HUES48 (cell line): ENCODE measurements around the gene NEURL3.

Experiments used
- H3K27ac ChIP-seq: one replicate; pipeline ENCODE4 v1.7.0; 2013; ENCODE audit warnings: low read depth, low read length, inconsistent platforms
- H3K27me3 ChIP-seq: 2 replicates; pipeline ENCODE4 v1.6.1; 2013; ENCODE audit warnings: mild to moderate bottlenecking, low read length; ENCODE audit not compliant: control insufficient read depth, insufficient read depth
- H3K36me3 ChIP-seq: 2 replicates; pipeline ENCODE4 v1.6.1; 2013; ENCODE audit warnings: low read length; ENCODE audit not compliant: control insufficient read depth, insufficient read depth
- H3K4me1 ChIP-seq: 2 replicates; pipeline ENCODE4 v1.6.1; 2013; ENCODE audit warnings: mild to moderate bottlenecking, low read length; ENCODE audit not compliant: control insufficient read depth, insufficient read depth
- H3K4me3 ChIP-seq: 2 replicates; pipeline ENCODE4 v1.5.1; 2013; ENCODE audit warnings: mild to moderate bottlenecking, low read depth, low read length
- H3K9ac ChIP-seq: 2 replicates; pipeline ENCODE4 v1.6.1; 2013; ENCODE audit warnings: mild to moderate bottlenecking, low read depth, low read length, moderate library complexity
- H3K9me3 ChIP-seq: 2 replicates; pipeline ENCODE4 v1.6.1; 2013; ENCODE audit warnings: low read length; ENCODE audit not compliant: control insufficient read depth, insufficient read depth

Gene NEURL3

DNA sequence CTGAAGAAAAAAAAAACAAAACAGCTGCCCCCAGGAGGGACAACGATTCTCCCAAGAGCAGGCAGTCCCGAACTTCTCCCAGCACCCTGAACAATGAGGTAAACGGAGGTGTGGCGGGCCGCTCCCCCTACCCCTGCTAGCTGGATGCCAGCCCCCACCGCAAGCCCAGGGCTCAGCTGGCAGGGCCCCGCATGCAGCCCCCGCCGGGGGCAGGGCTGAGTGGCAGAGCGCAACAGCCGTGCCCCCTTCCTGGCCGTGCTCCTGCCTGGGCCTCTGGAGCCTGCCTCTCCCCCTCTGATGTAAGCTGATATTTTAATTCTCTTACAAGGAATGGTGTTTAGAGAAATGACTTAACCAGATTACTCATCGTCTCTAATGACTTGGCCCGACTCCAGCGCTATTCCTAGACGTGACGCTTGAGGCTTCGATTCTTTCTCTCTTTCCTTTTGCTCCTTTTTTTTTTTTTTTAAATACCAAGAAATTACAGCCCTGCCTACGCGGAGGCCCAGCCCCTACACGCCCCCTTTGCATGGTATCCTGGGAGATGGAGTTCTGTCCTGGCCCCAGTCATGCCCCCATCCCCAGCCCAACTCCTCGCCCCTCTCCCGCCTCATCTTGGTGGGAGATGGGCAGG is 26.8 kb upstream of the NEURL3 start:
- Histone ChIP-seq H3K4me1 (peaks cover 13% of the 10 kb centered on the region), H3K27me3 (peaks cover 28% of the 10 kb centered on the region), H3K9me3 (no peaks in the 10 kb centered on the region), H3K9ac (no peak overlapping the region), H3K36me3 (no peaks in the 10 kb centered on the region), H3K4me3 (peak overlapping the region; percentile 57), H3K27ac (peak overlapping the region; percentile 67)

DNA sequence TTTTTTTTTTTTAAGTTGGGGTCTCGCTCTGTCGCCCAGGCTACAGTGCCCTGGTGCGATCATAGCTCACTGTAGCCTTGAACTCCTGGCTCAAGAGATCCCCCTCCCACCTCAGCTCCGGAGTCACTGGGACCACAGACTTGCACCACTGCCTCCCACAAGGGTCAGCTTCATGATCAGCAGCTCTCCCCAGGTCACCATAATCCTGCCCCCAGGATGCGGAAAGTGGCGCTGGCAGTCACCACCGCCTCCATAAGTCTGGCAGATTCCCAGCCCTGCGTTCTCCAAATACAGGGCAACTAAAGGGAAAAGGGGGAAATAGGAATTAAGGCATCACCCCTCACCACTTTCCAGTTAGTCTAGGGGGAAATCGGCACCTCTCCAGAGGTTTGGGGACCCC is 26.2 kb upstream of the NEURL3 start:
- peak overlapping the region; percentile 57 for H3K4me3 ChIP-seq
- no peak overlapping the region for H3K27ac ChIP-seq
- H3K27me3 ChIP-seq = peaks cover 33% of the 10 kb centered on the region

DNA sequence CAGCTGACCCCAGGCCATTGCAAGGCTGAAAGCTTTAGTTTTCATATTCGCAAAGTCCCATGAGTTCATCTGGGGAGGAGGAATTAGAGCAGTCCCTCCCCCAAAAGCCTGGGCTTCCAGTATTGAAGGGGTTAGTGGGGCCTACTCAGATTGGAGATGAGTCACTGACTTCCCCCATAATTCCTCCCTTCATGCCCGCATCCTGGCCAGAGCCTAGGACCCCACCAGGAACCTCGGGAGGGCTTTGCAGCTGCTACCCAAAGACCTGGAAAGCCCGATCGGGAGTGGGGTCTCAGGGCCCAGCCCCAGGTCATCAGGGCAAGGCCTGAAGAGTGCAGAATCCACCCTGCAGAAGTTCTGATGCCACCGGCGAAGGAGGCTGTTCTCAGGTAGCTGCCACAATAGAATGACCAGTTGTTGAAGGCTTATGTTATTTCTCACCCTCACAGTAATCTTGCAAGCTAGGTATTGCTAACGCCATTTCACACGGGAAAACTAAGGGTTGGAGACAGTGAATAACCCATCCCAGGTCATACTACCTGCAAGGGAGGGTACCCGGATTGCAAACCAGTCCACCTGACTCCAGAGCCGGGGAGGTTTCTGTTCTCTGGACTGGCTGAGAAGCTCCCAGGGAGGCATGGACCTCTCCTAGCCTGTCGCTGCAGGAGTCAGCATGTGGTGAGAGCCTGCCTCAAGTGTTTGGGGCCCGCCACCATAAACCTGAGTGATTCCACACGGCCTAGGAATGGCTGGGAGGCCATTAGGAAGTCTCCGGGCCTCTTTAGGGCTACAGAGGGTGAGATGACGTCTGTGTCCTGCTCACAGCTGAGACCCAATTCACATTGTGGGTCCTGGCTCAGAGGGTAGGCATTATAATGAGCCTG is 25.6 kb upstream of the NEURL3 start:
- H3K27ac ChIP-seq = no peak overlapping the region
- H3K36me3 ChIP-seq = no peaks in the 10 kb centered on the region
- no peak overlapping the region for H3K9ac ChIP-seq
- peaks cover 39% of the 10 kb centered on the region for H3K27me3 ChIP-seq
- no peaks in the 10 kb centered on the region for H3K9me3 ChIP-seq
- no peak overlapping the region for H3K4me3 ChIP-seq
- H3K4me1 ChIP-seq = peaks cover 13% of the 10 kb centered on the region

More for the DNA sequence above, 26.2 kb upstream of the NEURL3 start:
- Histone ChIP-seq H3K4me1 (peaks cover 13% of the 10 kb centered on the region), H3K36me3 (no peaks in the 10 kb centered on the region), H3K9ac (no peak overlapping the region), H3K9me3 (no peaks in the 10 kb centered on the region)

DNA sequence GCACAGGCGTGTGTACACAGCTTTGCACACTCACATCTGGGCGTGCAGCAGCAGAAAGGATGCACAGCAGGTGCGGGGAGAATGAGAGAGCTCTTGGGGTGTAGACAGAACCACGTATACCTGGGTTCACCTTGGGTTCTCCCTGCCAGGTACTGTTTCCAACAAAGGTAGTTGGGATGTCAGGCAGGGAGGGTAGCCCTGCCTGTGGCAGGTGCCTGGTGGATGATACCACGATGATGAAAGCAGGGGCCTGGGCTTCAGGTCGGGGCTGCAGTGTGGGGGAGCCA is 24.9 kb upstream of the NEURL3 start:
- Histone ChIP-seq H3K4me1 (peaks cover 13% of the 10 kb centered on the region), H3K9ac (no peak overlapping the region)

DNA sequence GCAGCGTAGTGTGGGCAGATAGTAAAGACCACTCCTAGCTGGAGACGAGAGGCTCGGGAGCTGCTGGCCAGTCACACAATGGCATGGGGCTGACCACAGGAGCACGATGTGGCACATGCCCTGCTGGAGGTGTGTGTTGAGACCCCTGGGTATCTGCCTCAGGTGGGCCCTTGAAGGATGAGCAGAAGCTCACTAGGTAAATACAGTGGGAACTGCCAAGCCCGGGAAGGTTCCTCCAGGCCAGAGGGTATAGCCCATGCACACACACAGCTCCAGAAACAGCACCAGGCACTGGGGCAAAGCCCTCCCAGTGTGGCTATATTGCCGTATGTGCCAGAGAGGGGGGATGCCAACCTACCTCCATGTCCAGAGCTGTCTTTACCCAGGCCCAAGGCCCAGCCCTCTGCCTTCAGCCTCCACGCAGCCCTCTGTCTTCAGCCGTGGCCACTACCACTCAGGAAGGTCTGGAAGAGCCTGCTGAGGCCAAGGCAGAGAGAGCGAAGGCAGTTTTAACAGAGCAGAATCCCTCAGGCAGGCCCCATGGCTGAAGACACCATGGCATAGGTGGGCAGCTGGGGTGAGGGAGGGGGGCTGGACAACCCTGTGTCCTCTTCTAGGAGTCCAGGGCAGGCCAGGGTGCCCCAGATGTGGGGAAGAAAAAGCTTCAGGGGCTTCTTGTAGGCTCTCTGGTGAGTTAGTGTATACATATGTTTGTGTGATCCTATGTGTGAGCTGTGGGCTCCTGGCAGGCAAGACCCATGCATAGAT is 24.4 kb upstream of the NEURL3 start:
- Histone ChIP-seq H3K9me3 (no peaks in the 10 kb centered on the region), H3K9ac (no peak overlapping the region), H3K4me1 (peaks cover 13% of the 10 kb centered on the region), H3K27me3 (peaks cover 40% of the 10 kb centered on the region), H3K4me3 (no peak overlapping the region), H3K36me3 (no peaks in the 10 kb centered on the region), H3K27ac (no peak overlapping the region)

More for the DNA sequence above, 24.9 kb upstream of the NEURL3 start:
- Histone ChIP-seq H3K9me3 (no peaks in the 10 kb centered on the region), H3K4me3 (no peak overlapping the region), H3K27me3 (peaks cover 40% of the 10 kb centered on the region), H3K36me3 (no peaks in the 10 kb centered on the region), H3K27ac (no peak overlapping the region)

DNA sequence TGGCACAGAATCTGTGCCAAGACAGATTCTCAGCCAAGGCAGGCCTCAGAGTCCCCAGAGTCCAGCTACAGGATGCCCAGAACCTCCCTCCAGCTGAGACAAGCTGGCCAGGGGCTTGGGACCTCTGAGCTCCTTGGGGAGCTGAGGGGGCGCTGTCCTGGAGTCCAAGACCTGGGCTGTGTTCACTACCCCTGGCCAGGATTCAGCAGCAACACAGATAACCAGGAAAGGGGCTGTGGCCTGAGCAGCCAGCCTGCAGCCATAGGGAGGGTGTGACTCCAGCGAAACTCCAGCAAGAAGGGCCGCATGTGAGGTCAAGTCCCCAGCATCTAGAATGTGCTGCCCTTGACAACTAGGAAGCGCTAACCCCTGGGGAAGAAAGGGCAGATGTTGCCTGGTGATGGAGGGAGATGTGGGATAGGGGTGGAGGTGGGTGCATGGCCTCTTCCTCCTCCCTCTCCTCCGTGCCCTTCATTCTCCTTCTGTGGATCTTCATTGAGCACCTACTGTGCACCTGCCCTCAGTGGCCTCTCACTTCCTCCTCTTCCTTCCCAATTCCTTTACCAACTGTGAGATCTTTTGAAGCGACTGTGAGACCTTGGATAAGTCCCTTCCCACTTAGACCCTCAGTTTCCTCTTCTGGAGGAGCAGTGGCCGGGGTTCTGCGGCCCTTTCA is 23.7 kb upstream of the NEURL3 start:
- Histone ChIP-seq H3K9ac (no peak overlapping the region), H3K36me3 (no peaks in the 10 kb centered on the region), H3K4me1 (peaks cover 13% of the 10 kb centered on the region), H3K27me3 (peaks cover 40% of the 10 kb centered on the region), H3K9me3 (no peaks in the 10 kb centered on the region), H3K4me3 (no peak overlapping the region), H3K27ac (no peak overlapping the region)

GRCh38 chr2:96528006-96528699 is 23.0 kb upstream of the NEURL3 start:
- Histone ChIP-seq H3K4me1 (peaks cover 9% of the 10 kb centered on the region), H3K36me3 (no peaks in the 10 kb centered on the region), H3K9me3 (no peaks in the 10 kb centered on the region), H3K27ac (no peak overlapping the region), H3K27me3 (peaks cover 40% of the 10 kb centered on the region), H3K9ac (no peak overlapping the region), H3K4me3 (peak overlapping the region; percentile 48)

- Histone ChIP-seq H3K9me3 (no peaks in the 10 kb centered on the region), H3K4me1 (peaks cover 2% of the 10 kb centered on the region), H3K4me3 (peak overlapping the region; percentile 54), H3K27ac (no peak overlapping the region), H3K9ac (no peak overlapping the region), H3K27me3 (peaks cover 40% of the 10 kb centered on the region), H3K36me3 (no peaks in the 10 kb centered on the region)
These were observed 22.3 kb upstream of the NEURL3 start for GRCh38 chr2:96527286-96528005.

GRCh38 chr2:96526615-96527285 is 21.6 kb upstream of the NEURL3 start:
- no peaks in the 10 kb centered on the region; the same call in 1 of the 2 replicates for H3K4me1 ChIP-seq
- H3K36me3 ChIP-seq = no peaks in the 10 kb centered on the region
- H3K4me3 ChIP-seq = peak overlapping the region; percentile 54
- H3K27ac ChIP-seq = no peak overlapping the region
- H3K27me3 ChIP-seq = peaks cover 40% of the 10 kb centered on the region
- no peaks in the 10 kb centered on the region for H3K9me3 ChIP-seq
- no peak overlapping the region for H3K9ac ChIP-seq
